Rectal smooth muscle tissue (tissue), 1 donor: ENCODE data around the gene ADGRA1.

ENCODE experiments used
- H3K27ac ChIP-seq: one replicate; pipeline ENCODE4 v1.7.0; 2013; ENCODE audit warnings: low read depth, low read length, inconsistent platforms
- H3K27me3 ChIP-seq: one replicate; pipeline ENCODE4 v1.7.0; 2013; ENCODE audit warnings: low read length; ENCODE audit not compliant: control insufficient read depth, insufficient read depth
- H3K36me3 ChIP-seq: one replicate; pipeline ENCODE4 v1.7.0; 2013; ENCODE audit warnings: low read length; ENCODE audit not compliant: control insufficient read depth, insufficient read depth
- H3K4me1 ChIP-seq: one replicate; pipeline ENCODE4 v1.7.0; 2013; ENCODE audit warnings: low read length; ENCODE audit not compliant: control insufficient read depth, insufficient read depth
- H3K4me3 ChIP-seq: one replicate; pipeline ENCODE4 v1.7.0; 2013; ENCODE audit warnings: low read length
- H3K9ac ChIP-seq: one replicate; pipeline ENCODE4 v1.7.0; 2013; ENCODE audit warnings: low read length

Gene ADGRA1

DNA sequence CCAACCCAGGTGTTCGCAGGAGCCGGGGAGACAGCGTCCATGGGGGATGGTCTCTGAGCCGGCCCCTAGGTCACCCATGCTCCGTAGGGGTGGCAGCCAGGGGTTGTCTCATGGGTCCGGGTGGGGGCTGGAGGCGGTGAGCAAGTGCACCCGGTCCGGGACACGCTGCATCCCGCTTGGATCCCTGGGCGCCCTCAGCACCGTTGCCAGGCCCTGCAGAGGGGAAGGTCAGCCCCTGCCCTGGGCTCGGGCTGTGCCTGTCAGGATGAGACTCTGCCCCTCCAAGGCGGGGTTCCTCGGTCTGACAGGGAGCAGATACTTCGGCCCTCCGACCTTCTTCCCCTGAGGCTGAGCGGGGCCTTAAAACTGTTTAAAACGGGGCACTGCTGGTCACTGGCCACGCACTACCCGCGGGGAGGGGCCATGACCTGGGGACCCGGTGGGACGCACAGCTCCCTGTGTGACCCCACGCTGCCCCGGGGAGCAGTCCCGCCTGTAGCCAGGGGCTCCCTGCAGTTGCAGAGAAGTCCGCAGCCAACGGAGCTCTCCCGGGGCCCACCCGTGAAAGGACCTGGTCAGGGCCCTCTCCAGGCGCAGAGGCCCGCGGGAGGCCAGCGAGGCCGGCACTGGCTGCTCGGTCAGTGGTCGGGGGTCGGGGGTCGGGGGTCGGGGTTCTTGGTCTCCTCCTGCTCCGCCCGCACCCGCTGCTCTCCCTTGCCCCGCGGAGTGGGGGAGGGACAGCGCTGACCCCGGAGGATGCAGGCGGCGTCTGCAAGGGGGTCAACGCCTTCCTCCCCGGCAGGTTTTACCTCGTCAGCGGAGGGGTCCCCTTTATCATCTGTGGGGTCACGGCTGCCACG lies 38.9 kb downstream of the ADGRA1 start:
- no peak overlapping the region for H3K9ac ChIP-seq
- no peaks in the 10 kb centered on the region for H3K36me3 ChIP-seq
- H3K4me1 ChIP-seq: no peaks in the 10 kb centered on the region
- no peak overlapping the region for H3K27ac ChIP-seq
- no peak overlapping the region for H3K4me3 ChIP-seq
- peaks cover 2% of the 10 kb centered on the region for H3K27me3 ChIP-seq

DNA sequence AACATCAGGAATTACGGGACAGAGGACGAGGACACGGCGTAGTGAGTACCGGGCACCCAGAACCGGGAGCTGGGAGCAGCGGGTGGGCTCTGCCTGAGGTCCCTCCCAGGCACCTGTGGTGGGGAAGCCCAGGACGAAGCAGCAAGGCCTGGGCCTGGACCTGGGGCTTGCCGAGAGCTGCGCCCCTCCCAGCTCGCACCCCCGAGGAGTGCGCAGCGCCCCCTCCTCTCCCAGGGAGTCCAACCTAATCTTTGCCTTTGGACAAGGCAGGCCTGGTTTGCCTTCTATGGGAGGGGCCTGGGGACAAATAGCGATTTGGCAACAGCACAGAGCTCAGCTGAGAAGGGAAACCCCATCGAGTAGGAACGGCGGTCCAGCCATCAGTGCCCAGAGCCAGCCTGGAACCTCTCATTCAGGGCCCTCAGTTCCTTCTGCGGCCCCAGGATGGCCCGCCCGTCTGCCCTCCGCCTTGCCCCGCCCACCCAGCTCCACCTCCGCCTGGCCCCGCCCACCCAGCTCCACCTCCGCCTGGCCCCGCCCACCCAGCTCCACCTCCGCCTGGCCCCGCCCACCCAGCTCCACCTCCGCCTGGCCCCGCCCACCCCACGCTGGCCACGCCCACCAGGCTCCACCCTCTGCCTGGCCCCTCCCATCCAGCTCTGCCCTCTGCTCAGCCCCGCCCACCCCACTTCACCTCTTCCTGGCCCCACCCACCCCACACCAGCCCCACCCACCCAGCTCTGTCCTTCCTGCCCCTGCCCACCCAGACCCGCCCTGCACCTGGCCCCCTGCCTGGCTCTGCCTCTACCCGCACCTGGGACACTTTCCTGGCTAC lies 39.8 kb downstream of the ADGRA1 start:
- Histone ChIP-seq H3K4me3 (no peak overlapping the region), H3K27ac (no peak overlapping the region), H3K36me3 (no peaks in the 10 kb centered on the region), H3K27me3 (peaks cover 2% of the 10 kb centered on the region), H3K9ac (no peak overlapping the region), H3K4me1 (no peaks in the 10 kb centered on the region)

DNA sequence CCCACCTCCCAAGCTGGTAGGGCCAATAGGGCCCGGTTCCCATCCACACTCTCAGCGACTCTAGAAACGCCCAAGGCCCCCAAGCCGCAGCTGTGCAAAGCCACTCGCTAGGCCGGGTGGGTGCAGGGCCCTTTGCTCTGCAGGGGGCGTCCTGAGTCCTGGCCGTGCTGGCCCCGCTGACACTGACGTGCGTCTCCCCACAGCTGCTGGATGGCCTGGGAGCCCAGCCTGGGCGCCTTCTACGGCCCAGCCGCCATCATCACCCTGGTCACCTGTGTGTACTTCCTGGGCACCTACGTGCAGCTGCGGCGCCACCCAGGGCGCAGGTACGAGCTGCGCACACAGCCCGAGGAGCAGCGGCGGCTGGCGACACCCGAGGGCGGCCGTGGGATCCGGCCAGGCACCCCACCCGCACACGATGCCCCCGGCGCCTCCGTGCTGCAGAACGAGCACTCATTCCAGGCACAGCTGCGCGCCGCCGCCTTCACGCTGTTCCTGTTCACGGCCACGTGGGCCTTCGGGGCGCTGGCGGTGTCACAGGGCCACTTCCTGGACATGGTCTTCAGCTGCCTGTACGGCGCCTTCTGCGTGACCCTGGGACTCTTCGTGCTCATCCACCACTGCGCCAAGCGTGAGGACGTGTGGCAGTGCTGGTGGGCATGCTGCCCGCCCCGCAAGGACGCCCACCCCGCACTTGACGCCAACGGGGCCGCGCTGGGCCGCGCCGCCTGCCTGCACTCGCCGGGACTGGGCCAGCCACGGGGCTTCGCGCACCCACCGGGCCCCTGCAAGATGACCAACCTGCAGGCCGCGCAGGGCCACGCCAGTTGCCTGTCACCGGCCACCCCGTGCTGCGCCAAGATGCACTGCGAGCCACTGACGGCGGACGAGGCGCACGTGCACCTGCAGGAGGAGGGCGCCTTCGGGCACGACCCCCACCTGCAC lies 40.7 kb downstream of the ADGRA1 start:
- no peak overlapping the region for H3K4me3 ChIP-seq
- H3K27me3 ChIP-seq: no peaks in the 10 kb centered on the region
- H3K9ac ChIP-seq: no peak overlapping the region
- H3K4me1 ChIP-seq: no peaks in the 10 kb centered on the region
- no peaks in the 10 kb centered on the region for H3K36me3 ChIP-seq
- H3K27ac ChIP-seq: no peak overlapping the region

DNA sequence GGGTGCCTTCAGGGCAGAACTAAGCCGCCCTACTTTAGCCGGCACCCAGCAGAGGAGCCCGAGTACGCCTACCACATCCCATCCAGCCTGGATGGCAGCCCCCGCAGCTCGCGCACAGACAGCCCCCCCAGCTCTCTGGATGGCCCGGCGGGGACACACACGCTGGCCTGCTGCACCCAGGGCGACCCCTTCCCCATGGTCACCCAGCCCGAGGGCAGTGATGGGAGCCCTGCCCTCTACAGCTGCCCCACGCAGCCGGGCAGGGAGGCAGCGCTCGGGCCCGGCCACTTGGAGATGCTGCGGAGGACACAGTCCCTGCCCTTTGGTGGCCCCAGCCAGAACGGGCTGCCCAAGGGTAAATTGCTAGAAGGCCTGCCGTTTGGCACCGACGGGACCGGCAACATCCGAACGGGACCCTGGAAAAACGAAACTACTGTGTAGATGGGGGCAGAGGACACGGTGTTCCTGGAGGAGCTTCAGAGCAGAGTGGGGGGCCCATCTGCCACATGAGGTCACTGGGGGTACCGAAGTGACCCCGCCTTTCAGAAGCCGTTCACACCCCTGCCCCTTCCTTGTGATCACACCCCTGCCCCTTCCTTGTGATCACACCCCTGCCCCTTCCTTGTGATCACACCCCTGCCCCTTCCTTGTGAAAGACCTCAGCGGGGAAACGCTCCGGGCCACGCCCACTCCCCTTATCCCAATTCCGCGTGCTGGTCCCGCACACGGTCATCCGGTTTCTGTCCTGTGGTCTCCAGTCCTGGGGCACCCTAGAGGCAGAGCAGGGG lies 41.5 kb downstream of the ADGRA1 start:
- no peaks in the 10 kb centered on the region for H3K4me1 ChIP-seq
- H3K27ac ChIP-seq: no peak overlapping the region
- H3K27me3 ChIP-seq: no peaks in the 10 kb centered on the region
- H3K36me3 ChIP-seq: no peaks in the 10 kb centered on the region
- H3K9ac ChIP-seq: no peak overlapping the region
- H3K4me3 ChIP-seq: no peak overlapping the region

DNA sequence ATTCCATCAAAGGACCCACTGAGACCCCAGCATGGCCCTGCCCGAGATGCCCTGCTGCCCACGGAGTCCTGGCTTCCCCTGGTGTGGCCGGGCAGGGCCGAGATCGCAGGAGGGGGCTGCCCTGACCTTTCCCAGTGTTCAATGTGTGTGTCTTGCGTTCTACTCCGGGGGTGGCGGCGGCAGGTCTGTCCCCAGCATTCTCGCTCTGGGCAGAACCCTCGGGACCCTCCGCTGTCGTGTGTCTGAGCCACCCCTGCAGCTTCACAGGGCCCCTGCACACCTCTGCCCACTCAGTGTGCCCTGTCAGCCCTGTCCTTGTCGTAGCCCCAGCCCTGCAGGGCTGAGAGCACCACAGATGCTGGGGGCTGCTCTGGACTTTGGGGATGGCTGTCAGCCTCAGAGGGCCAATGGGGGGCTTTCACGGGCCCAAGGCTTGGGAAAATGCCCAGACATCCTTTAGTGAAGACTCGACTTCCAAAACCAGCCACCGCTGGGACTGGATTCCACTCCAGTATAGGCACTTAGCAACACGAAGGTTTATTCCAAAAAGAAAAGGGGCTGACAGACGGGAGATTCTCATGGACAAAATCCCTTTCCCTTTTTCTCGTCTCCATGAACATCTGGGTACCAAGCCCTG lies 42.3 kb downstream of the ADGRA1 start:
- no peak overlapping the region for H3K27ac ChIP-seq
- H3K9ac ChIP-seq: no peak overlapping the region
- no peak overlapping the region for H3K4me3 ChIP-seq
- no peaks in the 10 kb centered on the region for H3K27me3 ChIP-seq
- no peaks in the 10 kb centered on the region for H3K4me1 ChIP-seq
- no peaks in the 10 kb centered on the region for H3K36me3 ChIP-seq

DNA sequence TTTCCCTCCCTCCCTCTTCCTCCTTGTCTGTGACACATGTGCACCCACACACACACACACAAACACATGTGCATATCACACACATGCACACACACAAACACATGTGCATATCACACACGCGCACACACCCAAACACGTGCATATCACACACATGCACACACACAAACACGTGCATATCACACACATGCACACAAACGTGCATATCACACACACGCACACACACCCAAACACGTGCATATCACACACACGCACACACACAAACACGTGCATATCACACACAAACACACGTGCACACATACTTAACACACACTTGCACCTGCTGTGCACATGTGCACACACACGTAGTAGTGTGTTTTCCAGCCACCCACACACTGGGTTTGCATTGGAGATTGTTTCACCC lies 42.9 kb downstream of the ADGRA1 start:
- H3K4me1 ChIP-seq: no peaks in the 10 kb centered on the region

DNA sequence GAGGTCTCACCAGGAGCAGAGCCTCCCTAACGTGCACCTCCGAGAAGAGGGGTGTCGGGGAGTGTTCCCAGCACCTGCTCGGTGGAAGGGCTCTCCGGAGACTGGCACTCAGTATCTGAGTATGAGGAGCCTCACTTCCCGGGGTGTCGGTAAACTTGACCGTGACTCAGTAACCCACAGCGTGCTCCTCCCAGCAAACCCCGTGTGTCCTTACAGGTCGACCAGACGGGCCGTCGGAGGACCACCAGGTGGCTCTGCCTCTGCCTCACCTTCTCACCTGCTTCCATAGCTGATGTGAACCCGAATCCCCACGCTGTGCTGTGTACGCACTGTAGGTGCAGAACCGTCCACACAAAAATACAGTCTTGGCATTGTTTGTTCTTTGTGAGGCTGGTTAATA lies 43.3 kb downstream of the ADGRA1 start:
- H3K27me3 ChIP-seq: no peaks in the 10 kb centered on the region
- H3K27ac ChIP-seq: no peak overlapping the region
- H3K9ac ChIP-seq: no peak overlapping the region
- H3K4me3 ChIP-seq: no peak overlapping the region
- no peaks in the 10 kb centered on the region for H3K36me3 ChIP-seq
- H3K4me1 ChIP-seq: no peaks in the 10 kb centered on the region

More for the DNA sequence above, 42.9 kb downstream of the ADGRA1 start:
- Histone ChIP-seq H3K9ac (no peak overlapping the region), H3K36me3 (no peaks in the 10 kb centered on the region), H3K27ac (no peak overlapping the region), H3K4me3 (no peak overlapping the region), H3K27me3 (no peaks in the 10 kb centered on the region)

DNA sequence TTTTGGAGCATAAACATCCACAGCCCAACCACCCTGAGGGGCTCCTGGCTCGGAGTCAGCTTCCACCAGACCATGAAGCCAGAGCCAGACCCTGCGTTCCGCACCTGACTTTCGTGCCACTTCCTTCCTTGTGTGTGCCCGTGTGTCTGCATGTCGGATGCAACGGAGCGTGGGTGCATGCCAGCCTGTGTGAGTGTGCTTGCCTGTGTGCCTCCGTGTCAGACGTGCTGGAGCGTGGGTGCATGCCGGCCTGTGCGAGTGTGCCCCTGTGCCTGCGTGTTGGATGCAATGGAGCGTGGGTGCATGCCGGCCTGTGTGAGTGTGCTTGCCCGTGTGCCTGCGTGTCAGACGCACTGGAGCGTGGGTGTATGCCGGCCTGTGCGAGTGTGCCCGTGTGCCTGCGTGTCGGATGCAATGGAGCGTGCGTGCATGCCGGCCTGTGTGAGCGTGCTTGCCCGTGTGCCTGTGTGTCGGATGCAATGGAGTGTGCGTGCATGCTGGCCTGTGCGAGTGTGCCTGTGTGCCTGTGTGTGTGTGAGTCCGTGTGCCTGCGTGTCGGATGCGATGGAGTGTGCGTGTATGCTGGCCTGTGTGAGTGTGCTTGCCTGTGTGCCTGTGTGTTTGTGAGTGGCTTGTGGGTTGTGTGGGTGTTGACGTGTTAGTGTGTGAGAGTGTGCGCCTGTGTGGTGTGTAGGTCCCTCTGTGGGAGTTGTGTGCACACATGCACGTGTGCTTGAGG lies 44.2 kb downstream of the ADGRA1 start:
- Histone ChIP-seq H3K36me3 (no peaks in the 10 kb centered on the region), H3K27me3 (no peaks in the 10 kb centered on the region), H3K9ac (no peak overlapping the region)

DNA sequence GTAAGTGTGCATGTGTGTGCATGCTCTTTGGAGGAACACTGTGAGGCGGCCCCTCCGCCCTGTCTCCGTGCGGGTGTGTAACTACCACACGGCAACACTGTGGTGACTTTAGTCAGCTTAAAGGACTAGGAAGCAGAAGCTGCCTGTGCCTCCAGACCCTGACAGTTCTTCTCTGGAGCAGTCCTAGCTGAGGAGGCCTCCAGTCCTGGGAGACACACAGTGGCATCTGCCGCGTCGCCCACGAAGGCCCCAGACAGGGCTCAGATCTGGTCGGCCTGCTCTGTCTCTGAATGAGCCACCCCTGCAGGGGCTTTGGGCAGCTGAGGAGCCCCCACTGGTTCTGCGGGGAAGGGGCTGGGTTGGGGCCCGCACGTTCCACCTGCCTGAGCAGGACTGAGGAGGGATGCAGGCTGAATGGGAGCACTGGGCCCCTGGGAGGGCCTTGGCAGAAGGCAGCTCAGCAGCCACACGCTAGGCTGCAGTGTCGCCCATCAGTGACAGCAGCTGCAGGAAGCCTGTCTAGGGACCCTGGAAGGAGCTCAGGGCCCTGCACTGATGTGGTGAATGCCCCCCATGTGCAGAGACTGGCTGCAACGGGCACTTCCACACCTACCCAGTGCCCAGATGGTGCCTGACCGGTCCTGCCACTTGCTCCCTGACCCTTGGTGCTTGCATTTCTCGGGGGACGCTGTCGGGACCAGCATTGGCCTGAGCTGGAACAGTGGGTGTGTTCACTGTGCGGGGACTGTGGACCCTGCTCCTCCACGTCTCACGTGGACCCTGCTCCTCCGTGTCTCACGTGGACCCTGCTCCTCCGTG lies 45.0 kb downstream of the ADGRA1 start:
- no peak overlapping the region for H3K9ac ChIP-seq
- no peak overlapping the region for H3K27ac ChIP-seq
- no peaks in the 10 kb centered on the region for H3K36me3 ChIP-seq
- H3K4me1 ChIP-seq: no peaks in the 10 kb centered on the region
- no peak overlapping the region for H3K4me3 ChIP-seq
- H3K27me3 ChIP-seq: no peaks in the 10 kb centered on the region

More for the DNA sequence above, 44.2 kb downstream of the ADGRA1 start:
- Histone ChIP-seq H3K4me1 (no peaks in the 10 kb centered on the region), H3K4me3 (no peak overlapping the region), H3K27ac (no peak overlapping the region)

DNA sequence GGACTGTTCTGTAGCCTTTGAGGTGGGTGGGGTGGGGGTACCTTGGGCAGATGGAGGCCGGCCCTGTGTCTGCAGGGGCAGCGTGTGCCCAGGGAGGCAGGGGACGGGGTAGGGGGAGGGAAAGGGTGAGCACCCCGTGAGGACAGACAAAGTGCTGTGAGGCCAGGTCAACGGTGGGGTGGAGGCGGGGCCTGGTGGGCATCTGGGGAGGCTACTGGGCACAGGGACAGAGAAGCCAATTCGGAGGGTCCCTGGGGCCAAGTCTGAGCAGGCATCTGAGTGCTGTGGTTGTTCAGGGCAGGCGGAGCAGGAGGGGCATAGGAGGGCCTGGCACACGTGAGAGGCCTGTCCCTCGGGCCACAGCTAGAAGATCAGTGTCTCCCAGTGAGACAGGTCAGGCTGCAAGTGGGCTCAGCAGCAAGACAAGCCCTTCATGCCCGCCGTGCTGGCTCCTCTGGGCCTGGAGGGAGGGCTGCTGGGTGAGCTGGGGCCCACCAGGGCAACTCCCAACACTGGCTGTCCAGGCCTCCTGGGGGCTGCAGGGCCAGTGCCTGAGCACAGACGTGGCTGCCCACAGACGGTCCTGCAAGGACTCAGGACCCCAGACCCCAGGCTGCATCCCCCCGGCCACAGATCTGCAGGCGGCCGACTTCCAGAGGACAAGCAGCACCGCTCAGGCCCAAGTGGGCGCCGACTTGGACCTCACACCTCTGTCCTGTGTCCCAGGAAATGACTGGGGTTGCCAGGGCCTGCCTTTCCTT lies 45.9 kb downstream of the ADGRA1 start:
- Histone ChIP-seq H3K9ac (no peak overlapping the region), H3K4me3 (no peak overlapping the region), H3K36me3 (no peaks in the 10 kb centered on the region), H3K27me3 (no peaks in the 10 kb centered on the region), H3K27ac (no peak overlapping the region), H3K4me1 (no peaks in the 10 kb centered on the region)
